NCI-H2107 (cell line): ENCODE results near the gene PCNX4.

Experiments
- DNase-seq: peaks from one replicate; lab custom pipeline; 2025; lab: John Stamatoyannopoulos, UW

Gene PCNX4

GRCh38 chr14:60102389-60102788 is 10.7 kb downstream of the PCNX4 start:
- DNase-seq: no peak

- DNase-seq: no peak
Measured at GRCh38 chr14:60106339-60106738, 14.6 kb downstream of the PCNX4 start.

- DNase-seq: no peak
Measured at GRCh38 chr14:60107477-60107876, 15.8 kb downstream of the PCNX4 start.

GRCh38 chr14:60111732-60112131 is 20.0 kb downstream of the PCNX4 start:
- no peak for DNase-seq

GRCh38 chr14:60114881-60115280 is 23.2 kb downstream of the PCNX4 start:
- DNase-seq: no peak

- DNase-seq: no peak
Measured at GRCh38 chr14:60116181-60116580, 24.5 kb downstream of the PCNX4 start.

- no peak for DNase-seq
Measured at GRCh38 chr14:60125918-60126317, 34.2 kb downstream of the PCNX4 start.

- no peak for DNase-seq
Measured at GRCh38 chr14:60133487-60133886, 41.8 kb downstream of the PCNX4 start.

GRCh38 chr14:60134702-60135101 is 43.0 kb downstream of the PCNX4 start:
- DNase-seq: no peak

GRCh38 chr14:60151715-60152114 is 60.0 kb downstream of the PCNX4 start:
- no peak for DNase-seq

- no peak for DNase-seq
Measured at GRCh38 chr14:60153991-60154390, 62.3 kb downstream of the PCNX4 start.

GRCh38 chr14:60154671-60155070 is 62.9 kb downstream of the PCNX4 start:
- no peak for DNase-seq

- no peak for DNase-seq
Measured at GRCh38 chr14:60160422-60160821, 68.7 kb downstream of the PCNX4 start.

- DNase-seq: peak; percentile 80
Measured at GRCh38 chr14:60161196-60162107, 69.7 kb downstream of the PCNX4 start.

- no peak for DNase-seq
Measured at GRCh38 chr14:60163693-60164092, 72.0 kb downstream of the PCNX4 start.

- DNase-seq: no peak
Measured at GRCh38 chr14:60164404-60164711, 72.6 kb downstream of the PCNX4 start.

- DNase-seq: peak; percentile 88
Measured at GRCh38 chr14:60164712-60165546, 73.2 kb downstream of the PCNX4 start, which contains the start of gene DHRS7. Gene DHRS7 (minus strand): TSS chr14:60165398. CDS start chr14:60165309, 89 bp downstream.

- DNase-seq: no peak
Measured at GRCh38 chr14:60165547-60165876, 73.8 kb downstream of the PCNX4 start.

GRCh38 chr14:60166142-60166541 is 74.4 kb downstream of the PCNX4 start:
- no peak for DNase-seq

GRCh38 chr14:60169722-60170121 is 78.0 kb downstream of the PCNX4 start:
- no peak for DNase-seq

GRCh38 chr14:60170948-60171347 is 79.2 kb downstream of the PCNX4 start:
- no peak for DNase-seq

- no peak for DNase-seq
Measured at GRCh38 chr14:60171690-60172089, 80.0 kb downstream of the PCNX4 start.
